Hepatocyte (in vitro differentiated cells): ENCODE results near the gene FRMD6.

ENCODE experiments used
- CTCF ChIP-seq: fragments of 200-600 bp; sonication (generic); IDR thresholded peaks from 2 replicates; pipeline ENCODE4 v1.5.1; 2016; ENCODE audit warnings: antibody characterized with exemption, mild to moderate bottlenecking; ENCODE audit not compliant: poor library complexity
- EZH2 ChIP-seq: fragments of 200-600 bp; sonication (generic); IDR thresholded peaks from 2 replicates; pipeline ENCODE4 v1.6.1; 2016; ENCODE audit warnings: antibody characterized with exemption, mild to moderate bottlenecking, borderline replicate concordance

- TF ChIP-seq CTCF (no peak), EZH2 (no peak)
These were observed 24.4 kb upstream of the FRMD6 start for GRCh38 chr14:51627313-51627712.
